ENCODE measurements around the gene LRP1. TPM values are rescaled to one million over a fixed set of nuclear protein-coding genes. Genes with fewer than 3 reads are reported as not detected.
A peak's percentile ranks its signal among the peaks of the same experiment; 100 is the strongest.

The LRP1 gene
- total and polyA plus RNA-seq, 2 of the 13 experiments (the other 11 are each of a cell fraction or from before 2014, with no cell fraction given) = 14.7 to 30.8 TPM

DNA sequence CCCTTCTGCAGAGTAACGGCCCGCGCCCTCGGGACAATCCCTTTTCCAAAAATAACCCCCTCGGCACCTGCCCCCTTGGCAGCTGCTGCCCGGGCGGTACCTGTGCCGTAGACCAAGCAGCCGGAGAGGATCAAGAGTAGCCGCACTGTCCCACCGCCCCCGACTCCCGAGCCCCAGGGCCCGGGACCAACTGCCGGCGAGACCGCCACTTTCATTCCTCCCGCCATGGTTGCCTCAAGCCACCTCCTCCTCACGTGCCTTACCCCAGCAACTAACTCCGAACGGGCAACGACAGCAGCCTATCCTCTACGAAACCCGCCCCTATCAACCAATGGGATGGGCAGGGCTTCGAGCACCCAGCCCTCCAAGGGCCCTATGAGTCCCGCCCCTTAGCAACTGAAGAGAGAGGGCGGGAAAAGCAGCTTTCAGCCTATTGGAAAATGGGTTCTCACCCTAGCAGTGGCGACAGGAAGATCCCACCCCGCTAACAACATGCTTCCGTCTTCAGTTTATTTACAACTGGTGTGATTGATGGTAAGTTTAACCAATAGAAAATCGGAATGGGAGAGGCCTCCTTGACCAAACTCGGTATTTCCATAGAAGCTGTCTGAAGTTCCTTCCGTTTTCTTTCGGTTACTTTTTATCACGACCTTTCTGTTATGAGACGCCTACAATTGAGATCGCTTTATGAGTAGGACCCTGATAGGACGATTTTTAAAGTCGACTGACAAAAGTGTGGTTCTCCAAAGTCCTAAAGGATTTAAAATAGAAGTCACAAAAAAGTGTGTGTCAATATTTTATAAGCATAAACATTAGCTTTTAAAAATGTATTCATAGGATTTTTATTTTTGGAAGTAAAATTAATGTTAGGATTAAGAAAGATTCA, 49.5 kb upstream of the LRP1 start, which contains the start of gene NEMP1:
Gene NEMP1 (minus strand): TSS at position 273 of the 886 bp plus-strand sequence. CDS start 46 bp downstream, at position 227.
- intact Hi-C loops (cut with micrococcal nuclease; ENCODE audit: unreplicated experiment) (loop anchor here (1.0 to 2.0 kb wide), 2 partner anchors 8 to 14 kb away; no protein-coding TSS in a partner anchor), in situ Hi-C loops (cut with HindIII; ENCODE audit: extremely low pct_ligation_motif_present, low pct_unique_long_range_greater_than_20kb) (no loop called here)
- ATAC-seq (peak; percentile 99), DNase-seq (ENCODE audit: low spot score) (peak; percentile 100), FAIRE-seq (peak; percentile 100)
- H3K4me2 ChIP-seq (ENCODE audit: low read depth, low read length) = peak within 1 kb of the TSS; percentile 79
- CTCF ChIA-PET (ENCODE audit: low intra/inter-chr PET ratio, low total read pairs) = no interaction called here
- WGBS (ENCODE audit: low lambda C conversion rate) = under 1% methylated on average over 28 of the region's 39 CpGs
- H3K9ac ChIP-seq (ENCODE audit: insufficient read depth, low read depth, low read length) = peak within 1 kb of the TSS; percentile 74
- no peaks in the 10 kb centered on the region for H3K36me3 ChIP-seq (replicated peaks in 1 of 2; ENCODE audit: control insufficient read depth in 1 of 2, insufficient read depth in 2 of 2, low read length in 2 of 2)
- H3K79me2 ChIP-seq (ENCODE audit: insufficient read depth, low read length) = peaks cover 8% of the 10 kb centered on the region
- H3K27me3 ChIP-seq (ENCODE audit: control insufficient read depth in 1 of 2, insufficient read depth in 2 of 2, low read length in 2 of 2) = no peaks in the 10 kb centered on the region
- H4K20me1 ChIP-seq (ENCODE audit: insufficient read depth, low read length) = no peaks in the 10 kb centered on the region
- H3K27ac ChIP-seq (ENCODE audit: extremely low read length, insufficient read depth, low read length) = peak within 1 kb of the TSS; percentile 69
- BruUV-seq (replicated peaks) = no TSS peak
- peak within 1 kb of the TSS; percentile 86 to 91 (median 87) for H3K4me3 ChIP-seq (replicated peaks in 1 of 3; ENCODE audit: insufficient read depth in 1 of 3, low read depth in 2 of 3, low read length in 3 of 3)
- H3K4me1 ChIP-seq (ENCODE audit: insufficient read depth, low read length) = peaks cover 8% of the 10 kb centered on the region
- POLR2A ChIA-PET = interaction anchor here (0.8 to 3.9 kb wide), 23 partner anchors 9 to 433 kb away, joined by 3 to 132 read pairs (median 7); partner anchors contain the start of genes ATP5F1B, LRP1, MYO1A and NAB2
- H3K9me3 ChIP-seq (ENCODE audit: low read length) = no peaks in the 10 kb centered on the region
- peak within 1 kb of the TSS; percentile 33 for H2AFZ ChIP-seq (ENCODE audit: low read length)
- TF ChIP-seq, protein P1, sequence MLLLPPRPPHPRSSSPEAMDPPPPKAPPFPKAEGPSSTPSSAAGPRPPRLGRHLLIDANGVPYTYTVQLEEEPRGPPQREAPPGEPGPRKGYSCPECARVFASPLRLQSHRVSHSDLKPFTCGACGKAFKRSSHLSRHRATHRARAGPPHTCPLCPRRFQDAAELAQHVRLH (CRISPR knock-in tag; IDR thresholded peaks at IDR 0.05; ENCODE audit: borderline replicate concordance, low read depth) = peak; percentile 81; the same call in 1 of the 2 replicates
- TF ChIP-seq ELF1 (CRISPR knock-in tag; IDR thresholded peaks at IDR 0.05) (peak; percentile 74), ZNF672 (CRISPR knock-in tag; IDR thresholded peaks at IDR 0.05) (no peak), ZC3H13 (CRISPR knock-in tag; IDR thresholded peaks at IDR 0.05) (peak; percentile 32; the same call in 1 of the 2 replicates), ZBTB1 (CRISPR knock-in tag; IDR thresholded peaks at IDR 0.05; ENCODE audit: borderline replicate concordance) (no peak), NCOA5 (CRISPR knock-in tag; IDR thresholded peaks at IDR 0.05) (no peak), BCL6 (CRISPR knock-in tag; IDR thresholded peaks at IDR 0.05) (no peak; the same call in 1 of the 2 replicates), POLR2A (IDR thresholded peaks at IDR 0.05; ENCODE audit: insufficient read depth in 1 of 2, low read depth in 2 of 2, low read length in 2 of 2) (peak; percentile 70 to 74), RBM39 (IDR thresholded peaks at IDR 0.05; ENCODE audit: low read depth, low read length, poor library complexity, severe bottlenecking) (no peak), HDAC2 (CRISPR knock-in tag; IDR thresholded peaks at IDR 0.05) (no peak; the same call in 1 of the 2 replicates), FIP1L1 (IDR thresholded peaks at IDR 0.05; ENCODE audit: borderline replicate concordance, insufficient read depth, low read depth, low read length) (no peak), MLLT10 (CRISPR knock-in tag; IDR thresholded peaks at IDR 0.05) (no peak), ERF (CRISPR knock-in tag; IDR thresholded peaks at IDR 0.05) (peak; percentile 86), SETDB1 (CRISPR knock-in tag; IDR thresholded peaks at IDR 0.05; ENCODE audit: borderline replicate concordance) (no peak)
- TF ChIP-seq, protein P2, sequence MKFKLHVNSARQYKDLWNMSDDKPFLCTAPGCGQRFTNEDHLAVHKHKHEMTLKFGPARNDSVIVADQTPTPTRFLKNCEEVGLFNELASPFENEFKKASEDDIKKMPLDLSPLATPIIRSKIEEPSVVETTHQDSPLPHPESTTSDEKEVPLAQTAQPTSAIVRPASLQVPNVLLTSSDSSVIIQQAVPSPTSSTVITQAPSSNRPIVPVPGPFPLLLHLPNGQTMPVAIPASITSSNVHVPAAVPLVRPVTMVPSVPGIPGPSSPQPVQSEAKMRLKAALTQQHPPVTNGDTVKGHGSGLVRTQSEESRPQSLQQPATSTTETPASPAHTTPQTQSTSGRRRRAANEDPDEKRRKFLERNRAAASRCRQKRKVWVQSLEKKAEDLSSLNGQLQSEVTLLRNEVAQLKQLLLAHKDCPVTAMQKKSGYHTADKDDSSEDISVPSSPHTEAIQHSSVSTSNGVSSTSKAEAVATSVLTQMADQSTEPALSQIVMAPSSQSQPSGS (CRISPR knock-in tag; IDR thresholded peaks at IDR 0.05) = no peak
- TF ChIP-seq, protein P3, sequence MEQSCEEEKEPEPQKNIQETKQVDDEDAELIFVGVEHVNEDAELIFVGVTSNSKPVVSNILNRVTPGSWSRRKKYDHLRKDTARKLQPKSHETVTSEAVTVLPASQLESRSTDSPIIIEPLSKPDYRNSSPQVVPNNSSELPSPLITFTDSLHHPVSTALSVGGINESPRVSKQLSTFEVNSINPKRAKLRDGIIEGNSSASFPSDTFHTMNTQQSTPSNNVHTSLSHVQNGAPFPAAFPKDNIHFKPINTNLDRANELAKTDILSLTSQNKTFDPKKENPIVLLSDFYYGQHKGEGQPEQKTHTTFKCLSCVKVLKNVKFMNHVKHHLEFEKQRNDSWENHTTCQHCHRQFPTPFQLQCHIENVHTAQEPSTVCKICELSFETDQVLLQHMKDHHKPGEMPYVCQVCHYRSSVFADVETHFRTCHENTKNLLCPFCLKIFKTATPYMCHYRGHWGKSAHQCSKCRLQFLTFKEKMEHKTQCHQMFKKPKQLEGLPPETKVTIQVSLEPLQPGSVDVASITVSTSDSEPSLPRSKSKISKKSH (CRISPR knock-in tag; IDR thresholded peaks at IDR 0.05; ENCODE audit: borderline replicate concordance) = 0 out of 2 replicates have a peak, but pooled peaks have one; percentile 77
- TF ChIP-seq, protein P4, sequence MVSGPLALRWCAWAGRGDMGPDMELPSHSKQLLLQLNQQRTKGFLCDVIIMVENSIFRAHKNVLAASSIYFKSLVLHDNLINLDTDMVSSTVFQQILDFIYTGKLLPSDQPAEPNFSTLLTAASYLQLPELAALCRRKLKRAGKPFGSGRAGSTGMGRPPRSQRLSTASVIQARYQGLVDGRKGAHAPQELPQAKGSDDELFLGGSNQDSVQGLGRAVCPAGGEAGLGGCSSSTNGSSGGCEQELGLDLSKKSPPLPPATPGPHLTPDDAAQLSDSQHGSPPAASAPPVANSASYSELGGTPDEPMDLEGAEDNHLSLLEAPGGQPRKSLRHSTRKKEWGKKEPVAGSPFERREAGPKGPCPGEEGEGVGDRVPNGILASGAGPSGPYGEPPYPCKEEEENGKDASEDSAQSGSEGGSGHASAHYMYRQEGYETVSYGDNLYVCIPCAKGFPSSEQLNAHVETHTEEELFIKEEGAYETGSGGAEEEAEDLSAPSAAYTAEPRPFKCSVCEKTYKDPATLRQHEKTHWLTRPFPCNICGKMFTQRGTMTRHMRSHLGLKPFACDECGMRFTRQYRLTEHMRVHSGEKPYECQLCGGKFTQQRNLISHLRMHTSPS (CRISPR knock-in tag; IDR thresholded peaks at IDR 0.05; ENCODE audit: low read depth) = no peak

All from HepG2 (cell line).